GM19395 (cell line): Measurements from ENCODE around the gene MRPL52.

ENCODE experiments used
- ATAC-seq: cut with Tn5 transposase; IDR thresholded peaks from one replicate; pipeline ENCODE4 v1.9.1; 2021; ENCODE audit warnings: mild to moderate bottlenecking, moderate library complexity; ENCODE audit not compliant: unreplicated experiment

The MRPL52 gene

DNA sequence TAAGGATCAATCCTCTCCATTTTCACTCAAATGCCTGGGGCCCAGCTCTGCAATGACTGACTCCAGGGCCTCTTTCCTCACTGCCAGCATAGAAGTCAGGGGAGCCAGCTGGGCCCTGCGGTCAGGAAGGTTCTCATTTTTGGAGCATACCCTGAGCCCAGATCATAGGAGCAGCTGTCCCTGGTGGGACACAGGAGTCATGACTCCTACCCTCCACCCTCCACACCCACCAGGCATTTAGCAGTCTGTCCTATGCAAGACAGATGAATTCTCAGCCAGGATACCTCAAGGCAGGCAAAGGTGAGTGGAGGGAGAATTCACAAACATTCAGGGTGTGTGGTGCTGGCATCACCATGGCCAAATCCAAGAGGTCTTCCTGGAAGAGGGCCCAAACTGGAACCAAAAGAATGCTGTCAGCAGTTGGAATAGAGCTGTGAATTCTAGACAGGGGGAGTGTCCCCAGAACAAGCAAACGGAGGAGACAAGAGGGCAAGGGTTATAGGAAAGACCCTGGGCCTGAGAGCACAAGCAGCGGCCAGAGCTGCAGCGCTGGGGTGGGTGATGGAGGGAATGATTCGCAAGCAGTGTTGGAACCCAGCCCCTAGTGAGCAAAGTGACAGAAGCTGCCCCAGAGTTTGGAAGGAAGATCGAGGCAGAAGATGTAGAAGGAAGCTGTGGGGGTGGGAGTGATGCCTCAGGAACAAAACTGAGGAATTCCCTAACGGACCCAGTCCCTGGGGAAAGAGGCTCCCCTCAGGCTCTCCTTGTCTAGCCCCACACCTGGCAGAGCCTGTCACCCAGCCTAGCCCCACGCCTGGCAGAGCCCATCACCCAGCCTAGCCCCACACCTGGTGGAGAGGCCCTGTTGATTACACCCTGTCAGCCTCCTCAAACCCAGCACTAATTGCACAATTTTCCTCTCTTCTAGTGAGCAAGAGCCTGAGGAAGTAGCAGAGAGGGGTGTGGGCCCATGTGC lies 48.9 kb downstream of the MRPL52 start:
- no peak for ATAC-seq

DNA sequence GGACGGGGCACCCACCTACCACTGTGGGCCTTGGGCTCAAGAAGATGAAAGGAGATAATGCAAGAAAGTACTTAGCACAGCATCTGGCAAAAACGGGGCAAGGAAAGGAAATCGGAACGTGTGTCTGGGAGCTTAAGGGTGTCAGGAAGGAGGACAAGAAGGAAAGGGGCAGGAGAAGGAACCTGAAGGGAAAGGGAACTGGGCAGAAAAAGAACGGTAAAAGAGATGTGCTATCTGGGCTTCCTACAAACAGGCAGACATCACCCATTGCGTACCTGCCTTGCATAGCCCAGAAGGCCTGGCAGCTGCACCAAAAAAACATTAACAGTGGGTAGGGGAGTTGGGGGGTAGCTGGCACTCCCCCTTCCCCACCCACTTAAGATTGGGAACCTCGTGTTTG lies 52.4 kb downstream of the MRPL52 start:
- no peak for ATAC-seq

DNA sequence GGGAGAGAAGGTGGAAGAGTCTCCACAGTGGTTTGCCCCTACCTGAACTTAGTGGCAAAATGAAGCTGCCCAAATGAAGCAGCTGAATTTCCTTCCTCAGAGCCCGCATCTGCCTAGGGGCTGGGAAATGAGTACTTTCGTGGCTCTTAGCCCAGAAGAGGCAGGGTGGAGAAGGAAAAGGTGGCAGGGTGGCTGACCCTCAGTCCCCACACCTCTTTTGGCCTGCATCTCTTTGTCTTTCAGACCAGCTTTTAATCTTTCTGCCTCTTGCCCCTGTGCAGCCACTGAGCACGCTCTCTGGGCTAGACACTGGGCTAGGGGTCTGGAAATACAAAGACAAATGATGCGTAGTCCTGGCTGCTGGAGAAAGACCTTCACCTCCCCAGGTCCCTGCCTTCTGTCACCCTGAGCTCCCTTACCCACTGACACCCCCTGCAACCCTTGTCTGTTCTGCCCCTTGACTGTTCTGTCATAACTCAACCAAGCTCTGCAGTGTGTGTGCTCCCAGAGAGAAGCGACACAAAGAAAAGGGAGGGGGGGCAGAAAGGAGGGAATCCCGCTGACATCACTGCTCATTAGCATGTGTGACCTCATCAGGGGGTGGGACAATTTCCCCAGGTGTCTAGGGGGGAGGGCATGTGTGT lies 53.0 kb downstream of the MRPL52 start:
- ATAC-seq = no peak

DNA sequence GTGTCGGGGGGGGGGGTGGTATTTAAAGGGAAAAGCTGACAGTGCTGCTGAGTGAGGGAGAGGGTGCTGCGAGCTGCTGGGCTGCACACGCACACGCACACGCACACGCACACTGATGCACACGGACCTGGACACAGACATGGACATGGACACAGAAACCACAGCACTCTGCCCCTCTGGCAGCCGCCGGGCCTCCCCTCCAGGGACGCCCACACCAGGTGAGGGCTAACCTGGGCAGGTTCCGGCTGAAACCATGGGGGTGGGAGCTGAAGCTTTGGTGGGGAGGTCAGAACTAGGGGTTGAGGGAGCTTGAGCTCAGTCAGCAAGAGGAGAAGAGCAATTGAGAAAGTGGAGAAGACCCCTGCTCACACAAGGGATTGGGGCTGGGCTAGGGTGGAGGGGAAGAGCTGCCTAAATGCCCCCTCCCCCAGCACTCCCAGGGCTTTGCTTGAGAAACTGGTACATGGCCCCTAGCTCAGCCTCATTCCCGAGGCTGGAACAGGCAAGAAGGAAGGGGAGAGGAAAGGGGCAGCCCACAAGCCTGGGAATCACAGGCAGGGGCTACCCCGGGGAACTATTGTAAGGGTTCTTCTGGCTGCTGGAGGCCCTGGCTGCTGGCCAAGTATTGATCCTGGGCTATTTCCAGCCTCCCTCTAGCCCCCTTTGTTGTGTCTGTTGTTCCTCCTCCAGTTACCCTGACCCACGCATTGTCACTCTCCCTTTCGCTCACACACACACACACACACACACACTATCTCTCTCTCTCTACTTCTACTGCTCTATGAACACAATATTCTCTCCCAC lies 53.7 kb downstream of the MRPL52 start, which contains the start of gene REM2:
REM2 (plus strand) TSS at position 50 of the 804 bp plus-strand sequence; CDS start at position 116, 66 bp downstream.
- ATAC-seq = no peak

DNA sequence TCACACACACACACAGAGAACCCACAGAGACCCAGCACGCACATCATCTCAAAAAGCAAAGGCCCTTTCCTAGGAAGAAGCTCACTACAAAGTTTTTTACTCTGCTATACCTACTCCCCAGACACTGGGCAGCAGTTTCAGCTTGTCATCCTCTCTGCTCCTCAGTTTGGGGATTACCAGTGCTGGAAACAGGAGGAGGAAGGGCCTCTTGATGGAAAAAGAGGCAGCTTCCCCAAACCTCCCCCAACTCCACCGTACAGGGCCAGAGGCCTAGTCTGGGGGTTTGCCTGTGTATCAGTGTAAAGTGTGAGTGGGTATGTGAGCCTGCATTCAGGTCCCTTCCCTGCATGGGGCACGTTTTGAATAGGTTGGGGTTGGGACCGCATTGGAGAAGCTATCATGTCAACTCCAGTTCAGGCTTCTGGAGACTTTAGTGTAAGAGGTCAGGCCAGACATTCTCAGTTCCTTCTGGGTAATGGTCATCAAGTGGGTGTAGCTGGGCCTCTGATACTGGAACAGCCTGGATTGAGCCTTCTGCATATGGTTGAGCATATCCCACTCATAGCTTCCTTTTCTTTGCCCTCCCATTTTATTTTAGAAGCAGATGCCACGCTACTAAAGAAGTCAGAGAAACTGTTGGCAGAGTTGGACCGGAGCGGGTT lies 54.5 kb downstream of the MRPL52 start:
- no peak for ATAC-seq
